Esophagus muscularis mucosa (tissue), 4 donors: ENCODE results near the gene DDX53.

ENCODE experiments used
- EP300 ChIP-seq: sonication (generic); formaldehyde crosslinking; IDR thresholded peaks from one replicate; pipeline ENCODE4 v1.6.1; 2017; ENCODE audit warnings: antibody characterized with exemption
- POLR2A ChIP-seq: fragments of 450-650 bp; IDR thresholded peaks from one replicate; pipeline ENCODE4 v1.6.1; 2017; ENCODE audit warnings: antibody characterized with exemption, moderate library complexity, mild to moderate bottlenecking, low read depth
- TF ChIP-seq, protein P1 (sequence below), 3 experiments: fragments of 200-600 bp in 2 of 3; fragments of 450-650 bp in 1 of 3; sonication (generic) in 2 of 3; IDR thresholded peaks; one replicate each; pipeline ENCODE4 v1.5.1; 2017 to 2019; ENCODE audit warnings: antibody characterized with exemption in 3 of 3, mild to moderate bottlenecking in 2 of 3, moderate library complexity in 1 of 3

DNA sequence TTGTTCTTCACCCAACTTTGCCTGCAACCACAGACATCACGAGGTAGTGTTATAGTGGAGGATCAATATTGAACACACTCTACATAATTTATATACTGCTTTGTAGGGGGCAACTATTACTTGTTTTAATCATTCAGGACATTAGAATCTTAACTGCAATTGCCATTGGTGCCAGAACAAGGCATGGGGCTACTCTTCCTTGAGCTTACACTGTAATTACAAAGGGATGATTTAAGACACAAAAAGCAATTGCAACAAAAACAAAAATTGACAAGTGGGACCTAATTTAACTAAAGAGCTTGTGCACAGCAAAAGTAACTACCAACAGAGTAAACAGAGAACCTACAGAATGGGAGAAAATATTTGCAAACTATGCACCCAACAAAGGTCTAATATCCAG, 24.0 kb upstream of the DDX53 start:
- no peak for TF ChIP-seq POLR2A
- TF ChIP-seq EP300, result no peak
- TF ChIP-seq, protein P1, sequence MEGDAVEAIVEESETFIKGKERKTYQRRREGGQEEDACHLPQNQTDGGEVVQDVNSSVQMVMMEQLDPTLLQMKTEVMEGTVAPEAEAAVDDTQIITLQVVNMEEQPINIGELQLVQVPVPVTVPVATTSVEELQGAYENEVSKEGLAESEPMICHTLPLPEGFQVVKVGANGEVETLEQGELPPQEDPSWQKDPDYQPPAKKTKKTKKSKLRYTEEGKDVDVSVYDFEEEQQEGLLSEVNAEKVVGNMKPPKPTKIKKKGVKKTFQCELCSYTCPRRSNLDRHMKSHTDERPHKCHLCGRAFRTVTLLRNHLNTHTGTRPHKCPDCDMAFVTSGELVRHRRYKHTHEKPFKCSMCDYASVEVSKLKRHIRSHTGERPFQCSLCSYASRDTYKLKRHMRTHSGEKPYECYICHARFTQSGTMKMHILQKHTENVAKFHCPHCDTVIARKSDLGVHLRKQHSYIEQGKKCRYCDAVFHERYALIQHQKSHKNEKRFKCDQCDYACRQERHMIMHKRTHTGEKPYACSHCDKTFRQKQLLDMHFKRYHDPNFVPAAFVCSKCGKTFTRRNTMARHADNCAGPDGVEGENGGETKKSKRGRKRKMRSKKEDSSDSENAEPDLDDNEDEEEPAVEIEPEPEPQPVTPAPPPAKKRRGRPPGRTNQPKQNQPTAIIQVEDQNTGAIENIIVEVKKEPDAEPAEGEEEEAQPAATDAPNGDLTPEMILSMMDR (IDR thresholded peaks at IDR 0.05), result no peak
